A204.1 (cell line): Measurements from ENCODE around the gene ZMPSTE24.

Experiments
- FAIRE-seq: peaks from 2 replicates; lab custom pipeline; 2012; peaks lifted over from hg19 to GRCh38; lab: Jason Lieb, UNC

The ZMPSTE24 gene

DNA sequence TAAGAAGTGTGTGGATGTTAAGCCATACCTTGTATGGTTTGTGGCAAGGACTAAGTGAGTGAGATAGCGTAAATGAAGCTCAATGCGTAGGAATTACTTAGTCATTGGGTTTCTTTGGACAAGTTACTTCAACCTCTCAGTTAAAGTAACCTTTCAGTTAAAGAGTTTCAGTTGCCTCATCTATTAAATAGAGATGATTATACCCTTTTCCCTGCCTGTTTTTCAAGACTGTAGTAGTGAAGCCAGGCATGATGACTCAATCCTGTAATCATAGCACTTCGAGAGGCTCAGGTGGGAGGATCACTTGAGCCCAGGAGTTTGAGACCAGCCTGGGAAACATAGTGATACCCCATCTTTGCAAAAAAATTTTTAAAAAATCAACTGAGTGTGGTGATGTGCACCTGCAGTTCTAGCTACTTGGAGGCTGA lies 6.3 kb downstream of the ZMPSTE24 start:
- no peak for FAIRE-seq

GRCh38 chr1:40265298-40265697 lies 7.3 kb downstream of the ZMPSTE24 start:
- FAIRE-seq: no peak

DNA sequence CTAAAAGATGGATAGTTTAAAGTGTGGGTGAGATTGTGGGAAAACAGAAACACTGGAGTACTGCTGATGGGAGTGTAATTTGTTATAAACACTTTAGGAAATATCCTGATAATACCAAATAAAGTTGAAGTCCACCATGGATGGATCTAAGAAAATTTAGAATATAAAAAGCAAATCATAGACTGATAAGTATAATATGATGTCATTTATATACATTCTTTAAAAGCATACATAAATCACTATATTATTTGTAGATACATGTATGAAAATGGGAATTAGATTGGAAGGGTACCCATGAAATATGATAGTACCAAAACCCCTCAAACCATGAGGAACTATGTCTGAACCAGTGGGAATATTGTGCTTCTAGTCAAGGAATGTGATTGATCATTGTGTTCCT lies 7.9 kb downstream of the ZMPSTE24 start:
- FAIRE-seq: no peak

DNA sequence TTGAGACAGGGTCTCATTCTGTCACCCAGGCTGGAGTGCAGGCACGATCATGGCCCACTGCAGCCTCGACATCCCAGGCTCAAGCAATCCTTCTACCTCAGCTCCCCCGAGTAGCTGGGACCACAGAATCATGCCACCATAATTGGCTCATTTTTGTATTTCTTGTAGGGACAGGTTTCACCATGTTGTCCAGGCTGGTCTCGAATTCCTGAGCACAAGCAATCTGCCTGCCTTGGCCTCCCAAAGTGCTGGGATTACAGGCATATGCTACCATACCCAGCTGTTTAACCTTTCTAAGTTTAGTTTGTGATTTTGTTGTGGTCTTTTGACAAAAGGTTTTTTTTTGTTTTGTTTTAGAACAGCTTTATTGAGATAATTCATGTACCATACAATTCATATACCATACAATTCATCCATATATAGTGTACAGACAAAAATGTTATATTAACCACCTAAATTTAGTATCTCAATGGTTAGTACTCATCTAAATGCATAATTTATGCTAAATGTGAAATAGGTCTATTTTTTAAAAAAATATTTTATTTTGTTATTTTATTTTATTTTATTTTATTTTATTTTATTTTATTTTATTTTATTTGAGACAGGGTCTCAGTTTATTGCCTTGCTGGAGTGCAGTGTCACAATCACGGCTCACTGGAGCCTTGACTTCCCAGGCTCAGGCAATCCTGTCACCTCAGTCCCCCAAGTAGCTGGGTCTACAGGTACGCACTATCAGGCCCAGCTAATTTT lies 8.9 kb downstream of the ZMPSTE24 start:
- peak; percentile 82 for FAIRE-seq

GRCh38 chr1:40267767-40268187 lies 9.7 kb downstream of the ZMPSTE24 start:
- FAIRE-seq: no peak

DNA sequence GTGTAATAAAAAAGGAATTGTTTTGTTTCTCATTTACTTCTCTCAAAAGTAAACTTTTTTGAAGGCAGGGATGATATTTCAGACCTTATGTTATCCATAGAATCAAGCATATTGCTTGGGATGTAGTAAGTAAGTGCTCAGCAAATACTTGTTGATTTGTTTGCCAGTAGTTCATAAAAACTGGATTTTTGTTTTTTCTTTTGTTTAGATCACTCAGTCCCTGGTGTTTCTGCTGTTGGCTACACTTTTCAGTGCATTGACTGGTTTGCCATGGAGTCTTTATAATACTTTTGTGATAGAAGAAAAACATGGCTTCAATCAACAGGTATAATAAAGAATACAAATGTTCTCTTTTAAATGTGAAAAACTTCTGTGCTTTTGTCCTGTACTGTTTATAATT lies 10.2 kb downstream of the ZMPSTE24 start:
- FAIRE-seq: no peak

DNA sequence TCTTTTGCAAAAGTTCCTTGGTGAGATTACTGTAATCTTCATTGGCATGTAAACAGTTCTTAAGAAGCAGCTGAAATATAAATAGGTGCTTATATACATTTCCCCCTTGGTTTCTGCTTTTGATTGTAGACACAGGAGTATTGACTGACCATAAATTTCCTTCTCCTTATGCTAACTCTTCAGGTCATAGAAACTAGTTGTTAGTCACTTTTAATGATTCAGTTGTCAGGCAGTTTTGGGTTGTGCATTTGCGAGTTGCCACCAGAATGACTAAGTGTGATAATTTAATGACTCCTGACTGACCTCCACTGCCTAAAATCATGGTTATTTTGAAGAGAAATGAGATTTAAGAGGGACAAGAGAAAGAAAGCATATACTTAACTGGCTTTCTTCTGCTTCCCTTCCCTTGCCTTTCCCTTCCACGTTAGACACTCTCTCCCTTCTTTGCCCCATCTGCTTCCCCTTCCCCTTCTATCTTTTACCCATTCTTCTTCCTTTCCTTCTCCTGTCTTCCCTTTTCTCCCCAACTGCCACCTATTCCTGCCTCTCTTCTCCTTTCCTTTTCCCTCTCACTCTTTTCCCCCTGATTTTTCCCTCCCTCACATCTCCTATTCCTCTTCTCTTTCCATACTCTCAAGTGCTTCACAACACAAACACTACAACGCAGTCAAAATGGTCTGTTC lies 12.3 kb downstream of the ZMPSTE24 start:
- no peak for FAIRE-seq

DNA sequence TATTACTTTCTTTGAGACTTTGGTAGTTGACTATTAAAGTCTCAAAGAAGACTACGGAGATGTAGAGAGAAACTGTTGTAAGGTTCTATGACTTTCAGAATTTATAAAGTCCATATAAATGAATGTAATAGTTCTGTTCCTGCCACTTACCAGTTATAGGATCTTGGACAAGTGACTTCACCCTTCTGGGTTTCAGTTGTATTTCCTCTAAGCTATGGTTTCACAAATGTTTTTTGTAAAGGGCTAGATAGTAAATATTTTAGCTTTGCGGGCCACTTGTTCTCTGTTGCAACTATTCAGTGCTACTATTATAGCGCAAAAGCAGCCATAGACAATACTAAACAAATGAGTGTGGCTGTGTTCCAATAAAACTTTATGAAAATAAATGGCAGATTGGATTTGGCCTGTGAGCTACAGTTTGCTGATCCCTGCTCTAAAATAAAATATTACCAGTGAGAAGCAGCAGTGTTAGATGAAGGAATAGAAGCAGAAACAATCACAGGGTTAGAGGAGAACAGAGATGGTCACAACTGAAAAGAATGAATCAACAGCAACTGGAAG lies 14.7 kb downstream of the ZMPSTE24 start:
- no peak for FAIRE-seq

GRCh38 chr1:40273547-40274166 lies 15.6 kb downstream of the ZMPSTE24 start:
- no peak for FAIRE-seq

- no peak for FAIRE-seq
Observed at GRCh38 chr1:40274331-40274730, 16.3 kb downstream of the ZMPSTE24 start.

DNA sequence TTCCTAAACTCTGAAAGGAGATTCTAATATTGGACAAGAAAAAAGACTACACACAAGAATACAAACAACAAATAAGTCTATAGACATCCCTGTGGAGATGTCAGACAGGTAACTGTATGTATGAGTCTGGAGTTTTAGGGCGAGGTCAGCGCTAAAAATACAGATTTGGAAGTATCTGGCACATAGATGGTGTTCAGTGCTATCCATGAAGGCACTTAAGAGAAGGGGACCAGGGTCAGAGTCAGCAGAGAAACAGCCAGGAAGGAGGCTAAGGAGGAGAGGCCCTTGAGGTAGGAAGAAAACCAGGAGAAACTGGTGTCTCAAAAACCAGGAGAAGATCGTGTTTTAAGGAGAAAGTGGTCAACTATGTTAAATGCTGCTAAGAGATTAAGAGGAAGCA lies 18.1 kb downstream of the ZMPSTE24 start:
- no peak for FAIRE-seq

- no peak for FAIRE-seq
Observed at GRCh38 chr1:40281853-40282252, 23.8 kb downstream of the ZMPSTE24 start.

DNA sequence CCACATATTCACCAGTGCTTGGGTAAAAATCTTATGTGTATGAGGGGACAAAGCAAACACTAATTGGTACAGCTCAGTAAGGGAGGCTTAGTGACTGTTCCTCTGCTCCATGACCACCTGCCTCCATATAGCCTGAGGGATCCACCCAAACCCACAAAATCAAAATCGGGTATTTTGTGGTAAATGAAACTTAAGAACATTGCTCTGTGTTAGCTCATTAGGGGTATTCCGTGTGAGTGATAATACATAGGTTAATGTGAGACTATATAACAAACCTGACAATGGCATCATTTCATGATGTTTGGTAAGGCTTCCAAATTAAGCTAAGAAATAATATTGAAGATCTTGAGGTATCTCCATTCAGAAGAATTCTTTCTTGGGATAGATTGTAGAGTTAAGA lies 33.3 kb downstream of the ZMPSTE24 start:
- FAIRE-seq: no peak

DNA sequence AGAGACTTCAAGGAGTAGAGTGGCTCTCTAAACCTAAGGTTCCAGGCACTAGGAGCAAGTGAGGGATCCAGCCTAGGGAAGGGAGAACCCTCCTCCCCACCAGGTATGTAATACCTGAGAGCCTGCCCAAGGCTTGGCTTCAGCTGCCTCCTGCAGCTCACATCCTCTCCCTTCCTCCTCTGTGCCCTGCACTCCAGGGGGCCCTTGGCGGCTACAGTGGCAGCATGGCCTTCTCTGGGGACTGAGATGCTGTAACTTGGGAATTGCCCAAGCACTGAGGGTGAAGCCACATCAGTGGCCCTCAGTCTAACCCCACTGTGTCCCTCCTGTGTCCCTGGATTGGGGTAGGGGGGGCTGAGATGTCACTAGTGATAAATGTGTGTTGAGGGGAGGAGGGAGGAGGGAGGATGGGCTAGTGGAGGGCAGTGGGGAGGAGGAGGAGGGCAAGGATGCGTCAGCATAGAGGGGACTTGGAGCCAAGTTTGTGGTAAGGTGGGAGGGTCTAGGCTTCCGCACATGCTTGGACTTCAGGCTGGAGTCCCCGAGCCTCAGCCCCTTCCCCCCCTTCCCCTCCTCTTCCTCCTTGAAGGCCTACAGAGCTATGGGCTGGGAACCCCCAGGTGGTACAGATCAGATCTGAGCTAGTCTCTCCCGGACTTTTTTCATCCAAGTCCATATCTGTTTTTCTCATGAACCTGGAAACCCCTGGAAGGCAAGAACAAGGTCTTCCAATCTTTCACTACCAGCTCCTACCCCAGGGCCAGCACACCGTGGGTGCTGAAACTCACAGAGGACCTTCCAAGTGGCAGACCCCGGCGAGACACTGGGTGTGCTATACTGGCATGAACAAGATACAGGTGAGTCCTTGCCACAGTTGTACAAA lies 41.6 kb downstream of the ZMPSTE24 start:
- FAIRE-seq: no peak

DNA sequence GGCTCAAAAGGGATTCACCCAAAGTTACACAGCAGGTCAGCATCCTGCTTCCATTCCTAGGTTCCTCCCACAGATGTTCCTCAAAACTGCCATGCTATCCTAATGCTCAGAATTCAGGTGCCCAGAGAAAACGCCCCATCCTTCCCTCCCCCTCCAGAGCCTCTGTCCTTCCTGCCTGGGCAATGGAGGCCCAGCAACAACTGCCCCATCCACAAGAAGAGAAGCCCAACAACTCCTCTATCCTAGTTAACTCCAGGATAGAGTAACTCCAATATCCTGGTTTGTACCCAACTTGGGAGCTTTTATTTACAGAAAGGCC lies 42.2 kb downstream of the ZMPSTE24 start:
- FAIRE-seq: no peak

GRCh38 chr1:40300651-40301050 lies 42.6 kb downstream of the ZMPSTE24 start:
- no peak for FAIRE-seq

DNA sequence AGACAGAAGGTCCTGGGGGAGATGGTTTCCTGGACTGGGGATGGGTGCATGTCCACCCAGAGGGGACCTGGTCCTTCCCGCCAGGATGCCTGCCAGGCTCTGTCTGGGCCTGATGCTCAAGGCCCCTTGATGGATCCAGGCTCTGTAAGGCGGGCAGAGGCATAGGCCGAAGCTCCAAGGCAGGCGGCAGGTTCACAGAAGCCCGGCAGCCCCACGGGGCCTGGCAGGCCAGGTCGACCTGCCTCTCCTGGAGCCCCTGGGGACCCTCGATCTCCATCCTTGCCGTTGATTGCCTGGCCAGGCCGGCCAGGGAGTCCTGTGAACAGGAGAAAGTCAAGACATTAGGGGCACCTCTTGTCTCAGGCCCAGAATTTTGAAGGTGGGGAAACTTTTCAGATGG lies 43.0 kb downstream of the ZMPSTE24 start:
- no peak for FAIRE-seq

DNA sequence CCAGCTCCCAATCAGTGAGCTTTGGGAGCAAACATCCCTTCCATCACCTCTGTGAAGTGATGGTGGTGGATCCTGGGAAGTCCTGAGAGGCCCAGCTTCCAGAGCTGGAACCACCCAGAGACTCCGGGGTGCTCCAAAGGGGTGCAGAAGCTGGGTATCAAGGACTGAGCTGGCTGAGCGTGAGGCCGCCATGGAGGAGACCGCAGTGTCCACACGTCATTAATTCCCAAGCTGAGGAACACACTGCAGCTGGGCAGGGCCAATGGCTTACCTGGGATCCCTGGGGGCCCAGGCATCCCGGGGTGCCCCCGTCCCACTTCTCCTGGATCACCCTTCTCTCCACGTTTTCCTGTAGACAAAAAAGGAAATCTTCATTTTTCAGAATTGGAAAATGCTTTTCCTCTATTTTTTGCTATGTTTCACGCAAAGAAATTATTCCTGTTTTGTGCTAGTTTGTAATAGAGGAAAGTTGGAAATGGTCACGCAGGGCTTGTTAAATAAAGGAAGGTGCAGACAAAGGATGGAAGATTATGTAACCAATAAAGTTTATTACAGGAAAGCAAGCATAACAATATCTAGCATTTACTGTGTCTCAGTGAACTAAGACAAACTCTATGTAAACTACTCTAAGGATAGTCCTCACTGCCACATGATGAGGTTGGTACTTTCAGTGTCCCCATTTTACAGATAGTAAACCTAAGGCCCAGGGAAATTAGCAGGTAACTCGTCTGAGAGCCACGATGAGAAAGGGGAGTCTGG lies 43.7 kb downstream of the ZMPSTE24 start:
- FAIRE-seq: no peak

- FAIRE-seq: no peak
Observed at GRCh38 chr1:40302475-40302874, 44.4 kb downstream of the ZMPSTE24 start.

DNA sequence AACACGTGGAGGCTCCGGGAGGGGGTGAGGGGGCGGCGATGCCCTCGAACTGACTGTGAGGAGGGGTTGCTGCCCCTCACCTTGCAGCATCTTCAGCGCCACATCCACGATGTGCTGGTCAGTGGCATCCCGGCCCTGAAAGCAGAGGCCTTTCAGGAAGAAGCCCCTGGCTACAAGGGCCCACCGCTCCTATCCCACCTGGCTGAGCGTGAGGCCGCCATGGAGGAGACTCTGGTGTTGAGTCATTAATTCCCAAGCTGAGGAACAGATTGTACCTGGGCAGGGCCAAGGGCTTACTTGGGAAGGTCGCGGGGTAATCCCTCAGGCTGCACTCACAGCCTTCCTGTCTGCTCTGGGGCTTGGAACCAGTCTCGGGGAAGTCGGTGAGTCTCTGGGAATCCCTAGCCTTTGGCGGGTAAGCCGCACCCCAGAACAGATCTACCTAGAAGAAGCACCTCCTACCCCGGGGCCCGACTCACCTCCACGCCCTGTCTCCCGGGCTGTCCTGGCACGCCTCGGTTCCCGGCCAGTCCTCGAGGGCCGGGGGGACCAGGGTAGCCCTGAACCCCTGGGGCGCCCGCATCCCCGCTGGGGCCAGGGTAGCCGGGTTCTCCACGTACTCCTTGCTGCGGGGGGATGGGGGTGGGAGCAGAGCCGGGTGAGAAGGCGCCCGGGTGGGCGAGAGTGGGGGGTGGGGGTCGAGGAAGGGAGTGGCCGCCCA lies 45.2 kb downstream of the ZMPSTE24 start:
- no peak for FAIRE-seq

GRCh38 chr1:40303790-40304189 lies 45.8 kb downstream of the ZMPSTE24 start:
- no peak for FAIRE-seq
